ENCODE measurements around the gene P3H2.

The P3H2 gene

GRCh38 chr3:190125436-190126068 is 4.9 kb upstream of the P3H2 start:
- no peak for DNase-seq (ENCODE audit: low spot score)

DNA sequence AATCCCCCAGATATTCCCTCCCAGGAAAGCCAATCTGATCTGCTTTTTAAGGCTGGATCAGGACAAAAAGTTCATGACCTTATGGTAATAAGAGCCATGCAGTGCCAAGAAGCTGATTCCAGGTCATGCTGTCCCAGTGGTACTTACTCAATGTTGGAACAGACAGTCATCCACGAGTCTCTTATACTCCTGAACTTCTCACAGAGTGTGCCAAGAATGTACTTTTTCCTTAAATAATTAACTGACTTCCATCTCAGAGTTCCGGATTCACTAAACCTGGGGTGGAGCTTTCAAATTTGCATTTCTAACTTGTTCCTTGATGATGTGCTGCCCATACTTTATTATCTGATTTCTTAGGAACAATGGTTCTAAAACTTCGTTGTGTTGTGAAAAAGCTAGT is 3.4 kb upstream of the P3H2 start:
- DNase-seq (ENCODE audit: low spot score), result no peak

DNA sequence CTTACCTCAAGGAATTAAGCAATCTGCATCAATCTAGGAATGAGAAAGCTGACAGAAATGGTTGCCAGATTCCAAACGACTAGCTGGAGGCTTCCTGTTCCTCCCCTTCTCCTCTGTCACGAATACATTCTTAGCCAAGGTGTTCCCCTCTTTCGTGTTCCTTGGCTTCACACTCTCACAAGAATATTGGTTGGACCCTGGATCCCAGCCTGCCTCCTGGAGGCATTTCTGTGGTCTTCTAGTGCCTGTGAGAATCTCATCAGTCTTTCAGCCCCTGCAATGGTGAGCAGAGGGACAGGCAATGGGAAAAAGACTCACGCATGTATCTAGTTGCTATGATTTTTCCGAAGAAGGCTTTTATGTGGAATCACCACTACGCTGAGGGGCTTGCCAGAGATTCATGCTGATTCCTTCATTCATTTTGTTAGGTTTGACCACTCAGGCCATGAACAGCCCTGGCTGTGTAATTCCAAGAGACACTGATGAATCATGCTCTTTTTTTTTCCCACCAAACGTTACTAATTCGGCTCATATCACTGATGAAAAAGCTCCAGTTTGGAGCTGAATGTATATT is 1.6 kb upstream of the P3H2 start:
- no peak for DNase-seq (ENCODE audit: low spot score)

GRCh38 chr3:190121383-190121782 is 686 bp upstream of the P3H2 start:
- DNase-seq (ENCODE audit: low spot score), result no peak

GRCh38 chr3:190121061-190121377 is 322 bp upstream of the P3H2 start:
- DNase-seq (ENCODE audit: low spot score), result no peak

DNA sequence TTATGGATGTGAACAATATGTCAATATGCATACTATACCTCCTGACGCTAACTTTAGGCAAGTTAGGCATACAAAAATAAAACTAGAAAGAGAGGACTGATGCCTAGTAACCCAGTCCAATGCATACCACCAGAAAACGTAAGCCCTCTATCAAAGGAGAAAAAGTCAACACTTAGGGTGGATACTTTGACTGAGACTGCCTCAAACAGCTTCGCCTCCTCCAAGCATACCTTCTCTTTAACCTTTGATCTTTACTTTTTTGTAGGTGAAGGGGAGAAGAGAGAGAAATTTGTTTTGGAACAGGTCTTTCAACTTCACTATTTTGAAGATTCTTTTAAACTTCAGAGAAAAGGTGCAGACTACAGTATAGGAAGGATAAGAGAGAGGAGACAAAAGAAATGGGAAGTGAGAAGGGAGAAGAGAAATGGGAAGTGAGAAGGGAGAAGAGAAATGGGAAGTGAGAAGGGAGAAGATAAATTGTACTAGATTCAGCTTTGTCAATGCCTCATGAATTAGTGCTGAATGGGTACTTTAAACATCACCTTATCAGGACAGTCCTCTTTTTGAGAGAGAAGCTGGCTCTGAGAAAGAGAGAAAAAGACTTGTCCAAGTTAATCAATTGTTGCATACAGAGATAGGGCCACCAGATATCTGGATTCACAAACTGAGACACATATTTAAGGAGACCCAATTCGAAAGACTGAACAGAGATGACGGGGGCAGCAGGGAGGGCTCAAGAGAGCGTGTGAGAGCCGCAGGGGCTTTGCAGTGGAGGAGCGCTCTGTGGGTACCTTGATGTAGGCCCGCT is 1.0 kb downstream of the P3H2 start:
- DNase-seq (ENCODE audit: low spot score), result no peak

DNA sequence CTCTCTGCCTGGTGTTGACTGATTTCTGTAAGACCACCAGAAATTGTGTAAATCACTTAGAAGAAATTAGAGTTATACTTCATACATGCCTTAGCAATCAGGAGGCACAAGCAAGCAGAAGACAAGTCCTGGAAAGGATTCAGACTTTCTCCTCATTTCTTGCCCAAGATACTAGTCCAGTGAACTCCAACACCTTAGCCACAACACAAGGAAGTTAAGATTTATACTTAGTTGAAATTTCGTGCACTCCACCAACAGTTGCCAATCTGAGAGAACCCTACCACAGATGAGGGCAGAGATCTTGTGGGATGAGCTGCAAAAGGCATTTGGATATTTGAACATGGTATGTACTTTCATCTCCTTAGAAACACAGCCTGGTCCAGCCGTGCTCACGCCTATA is 2.3 kb downstream of the P3H2 start:
- no peak for DNase-seq (ENCODE audit: low spot score)

DNA sequence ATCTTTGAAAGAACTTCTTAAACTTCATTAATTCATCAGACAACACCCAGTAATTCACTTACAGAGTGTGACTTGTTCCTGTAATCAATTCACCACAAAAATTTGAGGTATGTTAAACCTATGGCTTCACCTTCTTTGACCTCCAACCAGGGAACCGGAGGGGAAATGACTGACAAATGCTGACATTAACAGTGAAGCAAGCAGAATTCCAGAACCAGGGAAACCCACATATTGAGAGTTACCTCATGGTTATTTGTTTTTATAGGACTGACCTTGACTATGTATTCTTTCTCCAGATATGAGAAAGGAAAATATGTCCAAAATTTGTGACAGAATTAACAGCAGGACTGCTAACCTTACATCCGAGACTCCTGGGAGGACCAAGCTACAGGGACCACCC is 2.7 kb downstream of the P3H2 start:
- no peak for DNase-seq (ENCODE audit: low spot score)

- DNase-seq (ENCODE audit: low spot score), result no peak
Measured at GRCh38 chr3:190116551-190117067, 4.1 kb downstream of the P3H2 start.

DNA sequence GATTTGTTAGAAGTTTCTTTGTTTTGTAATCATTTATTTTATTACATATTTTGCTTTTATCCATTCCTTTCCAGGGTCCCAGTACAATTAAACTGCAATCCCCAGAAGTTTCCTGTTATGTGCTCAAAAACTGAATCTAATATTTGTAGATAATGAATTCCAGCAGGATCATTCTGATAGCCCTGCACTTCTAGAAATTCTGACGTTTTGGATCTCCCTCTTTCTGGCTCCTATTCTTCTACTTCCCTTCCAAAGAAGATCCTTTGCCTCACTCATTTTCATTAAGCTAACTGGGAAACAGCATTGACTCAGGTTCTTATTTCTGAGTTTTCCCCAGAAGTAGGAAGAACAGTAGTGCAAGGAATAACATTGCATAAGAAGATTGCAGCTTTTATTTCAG is 9.9 kb downstream of the P3H2 start:
- DNase-seq (ENCODE audit: low spot score), result no peak

GRCh38 chr3:190109441-190109840 is 11.3 kb downstream of the P3H2 start:
- no peak for DNase-seq (ENCODE audit: low spot score)

GRCh38 chr3:190108804-190109203 is 11.9 kb downstream of the P3H2 start:
- no peak for DNase-seq (ENCODE audit: low spot score)

DNA sequence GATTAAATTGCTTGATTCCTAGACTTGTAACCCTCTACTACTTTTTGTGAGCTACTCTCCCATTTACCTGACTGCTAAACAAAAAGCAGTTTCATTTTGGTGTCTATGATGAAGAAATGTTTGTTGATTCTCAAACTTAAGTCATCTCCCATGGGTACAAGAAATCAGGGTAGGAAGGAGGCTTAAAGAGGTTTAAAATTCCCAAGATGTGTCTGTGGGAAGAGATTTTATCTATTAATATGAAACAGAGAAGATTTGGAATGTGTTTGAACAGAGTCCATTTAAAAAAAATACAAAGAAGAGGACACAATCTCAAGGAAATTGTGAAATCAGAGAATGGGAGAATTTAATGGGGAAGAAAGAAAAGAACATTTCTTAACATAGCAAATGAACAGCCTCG is 14.8 kb downstream of the P3H2 start:
- DNase-seq (ENCODE audit: low spot score), result no peak

DNA sequence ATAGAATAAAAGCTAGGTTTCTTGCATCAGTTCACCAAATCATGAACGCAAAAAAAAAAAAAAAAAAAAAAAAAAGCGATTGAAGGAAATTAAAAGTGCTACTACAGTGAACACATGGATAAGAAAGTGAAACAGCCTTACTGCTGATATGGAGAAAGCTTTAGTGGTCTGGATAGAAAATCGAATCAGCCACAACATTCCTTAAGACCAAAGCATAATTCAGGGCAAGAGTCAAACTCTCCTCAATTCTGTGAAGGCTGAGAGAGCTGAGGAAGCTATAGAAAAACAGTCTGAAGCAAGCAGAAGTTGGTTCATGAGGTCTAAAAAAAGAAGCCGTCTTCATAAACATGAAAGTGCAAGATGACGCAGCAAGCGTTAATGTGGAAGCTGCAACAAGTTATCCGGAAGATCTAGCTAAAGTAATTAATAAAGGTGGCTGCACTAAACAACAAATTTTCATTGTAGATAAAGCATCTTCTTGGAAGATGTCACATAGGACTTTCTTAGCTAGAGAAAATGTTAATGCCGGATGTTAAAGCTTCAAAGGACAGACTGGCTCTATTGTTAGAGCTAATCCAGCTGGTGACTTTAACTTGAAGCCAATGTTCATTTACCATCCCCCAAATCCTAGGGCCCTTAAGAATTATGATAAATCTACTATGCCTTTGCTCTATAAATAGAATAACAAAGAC is 19.2 kb downstream of the P3H2 start:
- DNase-seq (ENCODE audit: low spot score), result no peak

GRCh38 chr3:190099099-190099498 is 21.6 kb downstream of the P3H2 start:
- no peak for DNase-seq (ENCODE audit: low spot score)

GRCh38 chr3:190097617-190098016 is 23.1 kb downstream of the P3H2 start:
- no peak for DNase-seq (ENCODE audit: low spot score)

GRCh38 chr3:190097025-190097424 is 23.7 kb downstream of the P3H2 start:
- DNase-seq (ENCODE audit: low spot score), result no peak

DNA sequence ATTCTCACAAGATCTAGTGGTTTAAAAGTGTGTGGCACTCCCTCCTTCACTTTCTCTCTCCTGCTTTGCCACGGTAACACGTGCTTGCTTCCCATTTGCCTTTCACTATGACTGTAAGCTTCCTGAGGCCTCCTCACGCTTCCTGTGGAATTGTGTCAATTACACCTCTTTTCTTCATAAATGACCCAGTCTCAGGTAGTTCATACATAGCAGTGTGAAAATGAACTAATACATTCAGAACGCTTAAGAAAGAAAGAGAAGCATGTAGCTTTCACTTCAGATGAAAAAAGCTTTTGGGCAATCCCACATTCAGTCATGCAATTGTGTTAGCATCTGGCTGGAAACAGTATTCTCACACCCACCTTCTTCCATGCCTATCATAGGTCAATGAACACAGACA is 24.4 kb downstream of the P3H2 start:
- no peak for DNase-seq (ENCODE audit: low spot score)

DNA sequence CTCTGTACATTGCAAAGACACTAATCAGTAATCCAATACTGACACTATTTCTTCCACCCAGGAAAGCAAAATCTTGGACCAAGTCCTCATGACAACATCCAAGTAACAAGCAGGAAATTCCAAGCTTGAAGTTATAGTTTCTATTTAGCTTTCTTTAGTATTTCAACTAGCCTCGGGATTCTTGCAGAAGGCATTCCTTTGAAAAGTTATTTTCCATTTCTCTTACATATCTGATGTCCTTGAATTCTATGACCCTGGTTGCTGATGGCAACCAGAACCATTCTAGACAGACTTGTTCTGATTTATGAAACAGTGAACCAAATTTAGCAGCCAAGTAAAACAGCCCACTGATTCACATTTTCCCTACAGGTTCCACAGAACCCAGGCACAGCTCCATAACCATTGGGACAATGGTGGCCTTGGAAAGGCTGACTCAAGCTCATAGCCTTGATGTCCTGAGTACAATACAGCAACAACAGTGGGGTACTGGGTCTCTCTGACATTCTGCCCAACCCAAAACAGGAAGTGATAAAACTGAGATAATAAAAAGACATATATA is 26.5 kb downstream of the P3H2 start:
- DNase-seq (ENCODE audit: low spot score), result no peak

GRCh38 chr3:190092250-190092649 is 28.4 kb downstream of the P3H2 start:
- no peak for DNase-seq (ENCODE audit: low spot score)

DNA sequence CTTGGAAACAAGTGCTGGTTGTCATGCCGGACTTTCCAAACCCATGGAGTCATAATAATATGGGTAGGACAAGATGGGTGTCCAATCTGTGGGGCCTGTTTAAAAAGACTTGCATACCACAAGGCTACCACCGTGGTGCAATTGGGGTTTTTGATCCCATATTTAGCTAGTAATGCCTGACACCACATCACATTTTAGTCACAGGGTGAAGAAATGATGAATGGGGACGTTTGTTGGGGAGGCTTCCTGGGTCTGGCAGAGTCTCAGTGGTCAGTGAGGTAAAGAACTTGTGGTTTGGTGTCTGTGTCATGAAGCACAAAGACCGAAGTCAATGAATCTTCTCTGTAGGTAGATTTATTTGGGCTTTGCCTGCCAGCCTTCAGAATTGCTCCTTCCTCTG is 31.0 kb downstream of the P3H2 start:
- DNase-seq (ENCODE audit: low spot score), result no peak

DNA sequence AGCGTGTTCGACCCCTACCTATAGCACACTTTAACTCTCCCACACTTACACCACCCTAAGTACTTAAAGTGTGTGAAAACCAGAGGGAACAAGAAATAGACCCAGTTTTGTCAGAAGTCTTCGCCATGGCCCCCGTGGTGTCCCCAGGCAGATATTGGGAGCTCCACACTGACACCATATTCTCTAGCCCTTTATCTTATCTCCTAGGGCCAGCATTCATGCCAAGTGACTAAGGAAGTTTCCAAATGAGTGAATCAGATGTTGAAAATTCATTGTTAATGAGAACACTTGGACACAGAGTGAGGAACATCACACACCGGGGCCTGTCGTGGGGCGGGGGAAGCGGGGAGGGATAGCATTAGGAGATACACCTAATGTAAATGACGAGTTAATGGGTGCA is 31.8 kb downstream of the P3H2 start:
- DNase-seq (ENCODE audit: low spot score), result no peak

- DNase-seq (ENCODE audit: low spot score), result no peak
Measured at GRCh38 chr3:190086191-190086590, 34.5 kb downstream of the P3H2 start.
